NOMO-1 (cell line): ENCODE results near the gene NFIA.
"Not testable (repeated sequence)": the region's sequence is repeated elsewhere in the genome, so short reads cannot be mapped to it uniquely, and the experiment has no call there.

Experiments
- DNase-seq, 2 experiments: peaks; one replicate each; lab custom pipeline; 2025; ENCODE audit not compliant: unreplicated experiment in 2 of 2; lab: John Stamatoyannopoulos, UW

Gene NFIA

DNA sequence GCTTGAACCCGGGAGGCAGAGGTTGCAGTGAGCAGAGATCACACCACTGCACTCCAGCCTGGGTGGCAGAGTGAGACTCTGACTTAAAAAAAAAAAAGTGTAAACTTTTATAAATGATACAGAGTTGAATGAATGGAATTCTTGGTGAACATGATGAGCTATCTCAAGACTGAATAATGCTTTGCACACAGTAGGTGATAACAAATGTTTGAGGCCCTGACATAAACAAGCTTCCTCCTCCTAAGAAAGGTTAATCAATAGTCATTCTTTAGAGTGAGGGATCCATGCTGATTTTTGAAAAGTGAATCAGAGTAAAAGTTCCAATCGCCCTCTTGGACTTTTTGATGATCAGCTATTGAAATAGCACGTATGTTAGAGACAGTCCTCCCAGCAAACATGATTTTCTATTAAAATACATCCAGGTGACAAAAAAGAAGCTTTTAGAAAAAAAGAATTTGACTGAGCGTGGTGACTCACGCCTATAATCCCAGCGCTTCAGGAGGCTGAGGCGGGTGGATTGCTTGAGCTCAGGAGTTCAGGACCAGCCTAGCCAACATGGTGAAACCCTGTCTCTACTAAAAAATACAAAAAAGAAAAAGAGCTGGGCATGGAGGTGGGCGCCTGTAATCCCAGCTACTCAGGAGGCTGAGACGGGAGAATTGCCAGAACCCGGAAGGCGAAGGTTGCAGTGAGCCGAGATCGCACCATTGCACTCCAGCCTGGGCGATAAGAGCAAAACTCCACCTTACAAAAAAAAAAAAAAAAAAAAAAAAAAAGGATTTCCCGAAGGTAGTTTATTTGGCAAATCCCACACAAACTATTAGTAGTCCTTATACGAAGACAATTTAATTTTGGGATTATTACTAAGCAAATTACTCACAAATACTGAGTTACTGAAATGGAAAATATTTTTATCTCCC is 181.8 kb downstream of the NFIA start:
- DNase-seq = no peak

- no peak for DNase-seq
Measured at GRCh38 chr1:61264825-61265242, 182.5 kb downstream of the NFIA start.

- no peak for DNase-seq
Measured at GRCh38 chr1:61265665-61266064, 183.3 kb downstream of the NFIA start.

DNA sequence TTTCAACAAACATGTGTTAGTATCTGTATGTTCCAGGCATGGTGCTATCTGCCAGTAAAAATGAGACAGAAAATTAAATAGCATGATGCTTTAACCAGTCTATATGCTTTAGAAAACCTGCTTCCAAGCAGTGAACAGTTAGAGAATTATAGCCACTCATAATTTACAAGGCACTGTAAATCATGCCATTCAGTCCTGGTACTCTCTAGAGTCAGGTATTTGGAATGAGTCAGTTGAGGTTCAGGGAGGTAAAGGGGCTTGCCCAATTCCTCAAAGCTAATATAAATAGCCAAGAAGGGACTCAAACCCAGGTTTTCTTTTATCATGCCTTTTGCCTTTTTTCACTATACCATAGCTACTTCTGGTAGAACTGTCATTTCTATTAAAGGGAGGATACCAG is 184.4 kb downstream of the NFIA start:
- no peak for DNase-seq

GRCh38 chr1:61268546-61269240 is 186.3 kb downstream of the NFIA start:
- no peak for DNase-seq

- DNase-seq = no peak
Measured at GRCh38 chr1:61269602-61270001, 187.2 kb downstream of the NFIA start.

DNA sequence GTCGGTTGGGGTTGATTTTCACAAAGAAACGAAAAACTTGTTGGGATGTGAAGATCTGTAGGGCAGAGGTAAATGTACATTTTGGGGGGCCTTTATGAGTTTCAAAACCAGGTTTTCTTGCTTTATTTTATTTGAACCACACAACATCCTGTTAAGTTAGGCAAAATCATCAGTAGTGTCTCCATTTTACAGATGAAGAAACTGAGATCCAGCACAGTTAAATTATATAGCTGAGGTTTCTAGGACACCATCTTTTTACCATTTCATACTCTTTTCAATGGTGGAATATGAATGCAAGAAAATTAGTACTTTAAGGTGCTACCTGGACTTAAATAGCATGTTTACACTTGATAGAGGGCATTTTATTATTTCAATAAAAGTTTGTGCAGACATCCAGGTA is 187.7 kb downstream of the NFIA start:
- no peak for DNase-seq

DNA sequence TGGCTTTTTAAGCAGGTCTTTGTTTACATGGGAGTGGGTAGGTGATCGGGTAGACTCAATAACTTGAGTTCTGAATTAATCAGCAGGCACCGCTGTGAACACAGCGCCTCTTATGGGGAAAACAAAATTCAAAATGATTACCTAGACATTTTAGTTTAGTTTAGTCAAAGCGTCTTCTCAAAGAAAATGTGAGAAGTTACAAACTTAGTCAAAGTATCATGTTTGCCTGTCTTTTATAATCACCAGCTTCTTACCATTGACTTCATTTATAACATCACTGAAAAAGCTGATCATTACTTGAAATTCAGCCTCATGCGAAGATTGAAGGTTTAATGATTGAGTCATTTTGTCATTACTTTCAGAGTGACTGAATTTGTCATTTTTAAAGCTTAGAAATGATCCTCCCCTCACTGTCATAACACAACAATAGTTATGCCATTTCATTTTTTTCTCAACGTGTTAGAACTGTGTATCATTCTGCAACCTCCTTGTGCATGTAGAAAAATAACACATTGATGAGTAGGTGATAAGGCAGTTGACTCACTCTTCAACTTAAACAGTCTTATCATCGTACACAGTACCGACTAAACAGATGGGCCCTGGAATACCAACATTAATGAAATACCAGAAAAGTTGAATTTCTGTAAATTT is 188.5 kb downstream of the NFIA start:
- DNase-seq = no peak

DNA sequence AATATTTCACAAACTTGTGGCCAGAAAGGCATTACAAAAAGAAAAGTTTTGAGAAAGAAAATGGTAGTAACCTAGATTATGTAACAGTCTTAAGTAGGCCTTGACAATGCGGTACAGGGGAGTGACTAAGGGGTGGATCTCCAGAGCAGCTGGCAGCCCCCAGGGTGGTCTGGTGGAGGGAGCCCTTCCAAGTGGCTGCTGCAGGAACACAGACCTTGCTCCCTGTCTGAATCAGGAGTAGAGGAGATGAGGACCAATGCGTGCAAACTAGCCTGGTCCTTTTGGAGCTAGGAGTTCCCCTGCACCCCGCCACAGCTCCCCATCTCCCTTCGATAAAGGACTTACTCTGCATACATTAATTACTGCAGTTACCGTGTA is 189.0 kb downstream of the NFIA start:
- DNase-seq = no peak

GRCh38 chr1:61273167-61273705 is 190.9 kb downstream of the NFIA start:
- DNase-seq = no peak

GRCh38 chr1:61273861-61274260 is 191.5 kb downstream of the NFIA start:
- DNase-seq = no peak

GRCh38 chr1:61274939-61275338 is 192.6 kb downstream of the NFIA start:
- DNase-seq = no peak

DNA sequence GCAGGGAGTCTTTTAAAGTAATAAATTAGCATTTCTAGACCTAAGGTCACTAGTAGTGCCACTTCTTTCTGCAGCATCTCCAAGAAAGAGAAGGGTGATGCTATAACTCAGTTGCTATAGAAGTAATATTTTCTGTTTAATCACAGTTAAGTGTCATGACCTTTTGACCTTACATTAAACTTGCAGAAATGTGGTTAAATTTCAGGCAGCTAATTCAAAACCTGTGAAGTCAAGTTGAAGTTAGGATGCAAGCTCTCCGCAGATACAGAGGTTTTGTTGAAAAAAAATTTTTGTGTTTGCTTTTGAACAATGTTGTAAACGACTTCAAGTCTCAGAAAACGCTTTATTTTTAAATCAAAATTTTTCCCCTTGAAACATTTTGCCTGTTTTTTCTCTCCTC is 193.9 kb downstream of the NFIA start:
- DNase-seq = no peak

GRCh38 chr1:61277121-61277690 is 194.8 kb downstream of the NFIA start:
- no peak for DNase-seq

DNA sequence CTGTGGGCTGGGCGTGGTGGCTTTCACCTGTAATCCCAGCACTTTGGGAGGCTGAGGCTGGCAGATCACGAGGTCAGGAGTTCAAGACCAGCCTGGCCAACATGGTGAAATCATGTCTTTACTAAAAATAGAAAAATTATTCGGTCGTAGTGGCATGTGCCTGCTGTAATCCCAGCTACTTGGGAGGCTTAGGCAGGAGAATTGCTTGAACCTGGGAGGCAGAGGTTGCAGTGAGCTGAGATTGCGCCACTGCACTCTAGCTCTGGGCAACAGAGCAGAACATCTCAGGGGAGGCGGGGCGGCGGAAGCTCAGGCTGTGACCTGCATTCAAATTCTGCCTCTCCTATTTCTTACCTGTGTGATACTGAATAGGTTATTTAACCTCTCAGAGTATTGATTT is 196.1 kb downstream of the NFIA start:
- DNase-seq = not testable (repeated sequence)

DNA sequence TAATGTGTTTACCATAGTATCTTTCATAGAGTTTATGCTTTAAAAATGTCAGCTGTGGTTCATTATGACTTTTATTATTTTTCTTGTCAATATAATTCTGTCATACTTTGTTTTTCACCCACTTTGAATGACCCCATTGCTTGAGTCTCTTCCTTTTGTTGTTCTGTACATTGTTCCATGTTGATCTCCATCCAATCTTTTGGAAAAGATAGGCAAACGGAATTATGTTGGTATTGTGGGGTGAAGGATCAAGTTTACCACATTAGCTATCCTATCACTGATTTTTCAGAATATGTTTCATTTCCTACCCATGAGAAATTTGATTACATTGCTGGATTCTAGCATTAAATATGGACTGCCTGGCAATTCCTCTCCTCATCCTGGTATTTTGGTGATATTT is 196.6 kb downstream of the NFIA start:
- no peak for DNase-seq

DNA sequence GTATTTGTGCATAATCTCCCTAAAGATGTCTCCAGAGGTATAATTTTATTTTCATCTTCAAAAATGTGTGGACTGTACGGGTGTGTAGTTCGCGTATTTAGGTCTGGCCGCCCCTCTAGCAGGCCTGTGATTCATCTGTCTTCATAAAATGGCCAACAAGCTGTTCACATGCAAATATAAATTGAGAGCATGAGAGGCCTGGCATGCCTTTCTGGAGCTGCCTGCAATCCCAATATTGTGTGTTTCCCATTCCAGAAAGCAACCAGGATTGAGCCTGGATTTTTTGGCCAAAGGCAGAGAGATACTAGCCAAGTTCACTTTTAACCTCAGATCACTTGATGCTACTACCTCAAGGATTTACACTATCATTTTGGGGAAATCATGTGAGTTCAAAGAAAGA is 197.2 kb downstream of the NFIA start:
- DNase-seq = no peak

- DNase-seq = no peak
Measured at GRCh38 chr1:61280452-61280851, 198.1 kb downstream of the NFIA start.

DNA sequence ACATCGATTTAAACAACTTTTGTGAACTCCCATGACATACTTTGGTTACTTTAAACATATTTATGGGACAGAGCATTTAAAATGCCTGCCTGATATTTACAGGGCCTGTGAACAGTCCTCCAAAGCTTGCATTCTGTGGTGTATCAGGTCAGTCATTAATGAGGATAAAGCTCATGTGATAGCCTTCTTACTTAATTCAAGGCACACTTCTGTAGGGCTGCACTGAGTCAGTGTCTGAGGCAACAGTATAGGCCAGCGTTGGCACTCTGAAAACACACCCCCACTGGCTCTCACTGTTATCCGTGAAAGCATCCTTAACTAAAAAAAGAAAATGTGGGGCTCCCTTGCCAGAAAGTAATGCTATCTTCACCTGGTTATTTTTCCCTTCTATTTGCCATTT is 200.0 kb downstream of the NFIA start:
- no peak for DNase-seq

DNA sequence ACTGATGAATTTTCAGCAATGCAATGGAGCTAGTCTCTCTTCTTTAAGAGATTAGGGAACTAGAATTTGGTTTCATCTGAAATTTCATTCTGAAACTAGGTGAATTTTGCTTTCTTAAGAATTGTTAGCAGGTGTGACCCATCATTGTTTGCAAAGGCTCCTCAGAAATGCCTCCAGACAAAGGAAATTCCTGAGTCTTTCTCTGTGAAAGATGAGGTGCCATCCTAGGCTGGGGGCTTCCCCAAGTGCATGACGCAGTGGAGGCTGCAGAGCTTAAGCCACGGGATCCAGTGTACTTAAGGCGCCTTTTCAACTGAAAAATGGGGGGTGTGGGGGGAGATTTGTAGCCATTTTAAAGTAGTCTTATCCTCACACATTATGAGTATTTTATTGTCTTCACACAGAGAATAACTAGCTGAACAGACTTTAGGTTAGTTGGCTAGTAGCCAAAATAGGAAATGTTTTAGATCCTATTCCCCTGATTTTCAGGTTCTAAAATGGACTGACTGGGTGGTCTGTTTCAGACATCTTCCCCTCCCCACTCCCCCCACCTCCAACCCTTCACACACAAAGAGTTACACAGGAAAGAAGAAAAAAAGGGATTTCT is 202.0 kb downstream of the NFIA start:
- no peak for DNase-seq

- DNase-seq = no peak
Measured at GRCh38 chr1:61284936-61285335, 202.6 kb downstream of the NFIA start.
